Panc1 (cell line): ENCODE results near the gene FN3KRP. TPM values are rescaled to one million over a fixed set of nuclear protein-coding genes. Genes with fewer than 3 reads are reported as not detected.

Experiments used
- ATAC-seq: fragments of 200-7000 bp; cut with Tn5 transposase; 2 replicates; pipeline ENCODE4 v1.9.1; 2020; ENCODE audit warnings: mild to moderate bottlenecking, moderate library complexity
- BruUV-seq: library from RNA; stranded (reverse); fragments of 400-500 nt; replicated peaks from 2 replicates; lab custom pipeline; 2021; lab: Mats Ljungman, UMichigan
- CTCF ChIA-PET: fragments of 300-600 bp; sonication (Branson Sonifier 250); formaldehyde crosslinking; loops from one replicate; lab custom pipeline; 2022; ENCODE audit warnings: antibody characterized with exemption; lab: Charles Lee
- POLR2A ChIA-PET: fragments of 300-600 bp; sonication (Branson Sonifier 250); formaldehyde crosslinking; loops from one replicate; lab custom pipeline; 2022; ENCODE audit warnings: antibody characterized with exemption; lab: Charles Lee
- DNase-seq: peaks from one replicate; pipeline ENCODE4 v3.0.0-alpha.2; 2010; ENCODE audit warnings: low read depth, low spot score
- H3K27ac ChIP-seq: 2 replicates; pipeline ENCODE4 v1.5.1; 2011; ENCODE audit warnings: mild to moderate bottlenecking, low read length, inconsistent platforms
- H3K27me3 ChIP-seq: fragments of 200-500 bp; sonication (Bioruptor generic); 2 replicates; pipeline ENCODE4 v1.6.0; 2014; ENCODE audit warnings: low read length, inconsistent platforms; ENCODE audit not compliant: control insufficient read depth, insufficient read depth
- H3K36me3 ChIP-seq: fragments of 200-500 bp; sonication (Bioruptor generic); 2 replicates; pipeline ENCODE4 v1.5.1; 2014; ENCODE audit warnings: inconsistent platforms, mild to moderate bottlenecking, low read length, moderate library complexity; ENCODE audit not compliant: control insufficient read depth, insufficient read depth
- H3K4me1 ChIP-seq: 2 replicates; pipeline ENCODE4 v1.5.1; 2011; ENCODE audit warnings: inconsistent platforms, mild to moderate bottlenecking, low read length, moderate library complexity; ENCODE audit not compliant: control insufficient read depth, insufficient read depth
- H3K4me3 ChIP-seq, 2 experiments: 2 replicates each; pipeline ENCODE4 v1.5.1; 2011 to 2012; ENCODE audit warnings: low read depth in 2 of 2, low read length in 2 of 2, mild to moderate bottlenecking in 2 of 2, inconsistent platforms in 1 of 2, moderate library complexity in 1 of 2
- H3K9me3 ChIP-seq: fragments of 200-500 bp; sonication (Bioruptor generic); 2 replicates; pipeline ENCODE4 v1.5.1; 2014; ENCODE audit warnings: low read depth, mild to moderate bottlenecking, inconsistent platforms, low read length, moderate library complexity; ENCODE audit not compliant: control insufficient read depth, insufficient read depth
- POLR2AphosphoS5 ChIP-seq: IDR thresholded peaks from 2 replicates; pipeline ENCODE4 v1.6.1; 2012; ENCODE audit warnings: mild to moderate bottlenecking, low read depth, low read length, moderate library complexity
- SIN3A ChIP-seq: IDR thresholded peaks from 2 replicates; pipeline ENCODE4 v1.6.1; 2012; ENCODE audit warnings: low read depth, mild to moderate bottlenecking, low read length, moderate library complexity, borderline replicate concordance; ENCODE audit not compliant: insufficient read depth
- TCF7L2 ChIP-seq: IDR thresholded peaks from 2 replicates; pipeline ENCODE4 v1.6.1; 2011; ENCODE audit warnings: mild to moderate bottlenecking, low read depth, low read length, inconsistent platforms
- in situ Hi-C: cut with HindIII; loops from 2 replicates; pipeline ENCODE4 v1.10.0; 2016; ENCODE audit warnings: low sequenced_read_pairs, low pct_unique_long_range_greater_than_20kb
- intact Hi-C: fragments of 100-400 bp; cut with micrococcal nuclease; formaldehyde crosslinking; loops from one replicate; pipeline ENCODE4 v1.10.0; 2022; ENCODE audit not compliant: unreplicated experiment
- total RNA-seq: library from RNA; stranded (reverse); gene quantifications from one replicate; pipeline ENCODE4 v1.2.1, GENCODE V29; 2021; ENCODE audit not compliant: unreplicated experiment
- TF ChIP-seq, protein P1 (sequence below), 2 experiments: IDR thresholded peaks; 2 replicates each; pipeline ENCODE4 v1.6.1; 2011 to 2012; ENCODE audit warnings: low read depth in 2 of 2, control low read depth in 1 of 2, low read length in 1 of 2, mild to moderate bottlenecking in 1 of 2, moderate library complexity in 1 of 2; ENCODE audit not compliant: insufficient read depth in 1 of 2
- TF ChIP-seq, protein P2 (sequence below): fragments of 450-650 bp; IDR thresholded peaks from 2 replicates; pipeline ENCODE4 v1.5.1; 2017; ENCODE audit warnings: mild to moderate bottlenecking

The FN3KRP gene
- total RNA-seq, 1 experiment from 2014 or later: 41.0 TPM

DNA sequence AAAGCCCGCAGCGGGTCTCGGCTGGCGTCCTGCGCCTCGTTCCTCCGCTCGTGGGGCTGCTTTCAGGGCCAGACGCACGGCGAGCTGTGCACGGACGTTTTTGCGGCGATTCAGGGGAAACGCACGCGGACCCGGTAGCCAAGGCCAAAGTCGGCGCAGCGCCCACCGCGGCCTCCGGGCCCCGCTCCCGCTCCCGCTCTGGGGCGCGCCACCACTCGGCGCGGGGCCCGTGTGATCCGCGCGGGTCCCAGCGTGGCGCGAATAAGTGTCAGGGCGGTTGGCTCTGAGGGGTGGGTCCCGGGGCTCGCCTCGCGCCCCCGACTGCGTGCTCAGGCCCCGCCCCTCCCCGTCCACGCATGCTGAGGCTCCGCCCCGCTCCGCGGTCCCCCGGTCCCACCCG, 34.7 kb downstream of the FN3KRP start:
- CTCF ChIA-PET: no interaction called here
- BruUV-seq: no TSS peak
- Histone ChIP-seq H3K27me3 (no peaks in the 10 kb centered on the region), H3K9me3 (no peaks in the 10 kb centered on the region), H3K4me1 (peaks cover 24% of the 10 kb centered on the region), H3K4me3 (peak overlapping the region; percentile 35 to 49), H3K36me3 (no peaks in the 10 kb centered on the region; the same call in 1 of the 2 replicates), H3K27ac (no peak overlapping the region)
- peak; percentile 28 for ATAC-seq
- TF ChIP-seq SIN3A (0 out of 2 replicates have a peak, but pooled peaks have one; percentile 11), TCF7L2 (no peak)
- no peak for DNase-seq
- POLR2A ChIA-PET: no interaction called here
- in situ Hi-C loops (no loop called here), intact Hi-C loops (no loop called here)

DNA sequence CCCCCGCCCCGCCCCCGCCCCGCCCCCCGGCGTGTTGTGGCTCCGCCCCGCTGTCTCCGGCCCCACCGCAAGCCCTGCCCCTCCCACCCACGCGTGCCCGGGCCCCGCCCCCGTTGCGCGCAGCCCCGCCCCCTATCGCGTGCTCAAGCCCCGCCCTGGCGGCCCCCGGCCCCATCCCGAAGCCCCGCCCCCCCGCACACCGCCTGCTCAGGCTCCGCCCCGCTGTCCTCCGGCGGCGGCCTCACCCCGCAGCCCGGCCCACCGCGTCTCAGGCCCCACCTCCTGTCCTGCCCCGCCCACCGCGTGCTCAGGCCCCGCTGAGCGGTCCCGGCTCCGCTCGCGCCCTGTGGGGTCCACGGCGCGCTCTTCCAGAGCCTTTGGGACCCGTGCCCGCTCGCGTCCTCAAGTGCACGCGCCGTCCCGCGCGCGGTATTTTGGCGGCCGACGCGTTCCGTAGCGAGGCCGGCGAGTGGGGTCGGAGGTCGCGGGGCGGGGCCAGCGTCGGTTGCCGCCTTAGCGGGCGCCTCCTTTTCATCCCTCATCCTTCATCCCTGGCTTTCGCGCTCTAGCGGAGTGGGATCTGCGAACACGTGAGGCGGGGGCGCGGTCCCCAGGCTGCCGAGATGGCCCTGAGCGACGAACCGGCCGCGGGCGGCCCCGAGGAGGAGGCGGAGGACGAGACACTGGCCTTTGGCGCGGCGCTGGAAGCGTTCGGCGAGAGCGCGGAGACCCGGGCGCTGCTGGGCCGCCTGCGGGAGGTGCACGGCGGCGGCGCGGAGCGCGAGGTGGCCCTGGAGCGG, 35.3 kb downstream of the FN3KRP start, which contains the start of gene TBCD:
TSS of gene TBCD (plus strand) at position 495 of the 800 bp plus-strand sequence. CDS start at position 624, 129 bp downstream.
- ChIA-PET CTCF (no interaction called here), POLR2A (no interaction called here)
- intact Hi-C loops: no loop called here
- in situ Hi-C loops: no loop called here
- Histone ChIP-seq H3K9me3 (no peaks in the 10 kb centered on the region), H3K27ac (peak within 1 kb of the TSS; percentile 91), H3K27me3 (no peaks in the 10 kb centered on the region), H3K36me3 (no peaks in the 10 kb centered on the region; the same call in 1 of the 2 replicates), H3K4me1 (peaks cover 24% of the 10 kb centered on the region), H3K4me3 (peak within 1 kb of the TSS; percentile 83 to 84)
- BruUV-seq: no TSS peak
- TF ChIP-seq, protein P1, sequence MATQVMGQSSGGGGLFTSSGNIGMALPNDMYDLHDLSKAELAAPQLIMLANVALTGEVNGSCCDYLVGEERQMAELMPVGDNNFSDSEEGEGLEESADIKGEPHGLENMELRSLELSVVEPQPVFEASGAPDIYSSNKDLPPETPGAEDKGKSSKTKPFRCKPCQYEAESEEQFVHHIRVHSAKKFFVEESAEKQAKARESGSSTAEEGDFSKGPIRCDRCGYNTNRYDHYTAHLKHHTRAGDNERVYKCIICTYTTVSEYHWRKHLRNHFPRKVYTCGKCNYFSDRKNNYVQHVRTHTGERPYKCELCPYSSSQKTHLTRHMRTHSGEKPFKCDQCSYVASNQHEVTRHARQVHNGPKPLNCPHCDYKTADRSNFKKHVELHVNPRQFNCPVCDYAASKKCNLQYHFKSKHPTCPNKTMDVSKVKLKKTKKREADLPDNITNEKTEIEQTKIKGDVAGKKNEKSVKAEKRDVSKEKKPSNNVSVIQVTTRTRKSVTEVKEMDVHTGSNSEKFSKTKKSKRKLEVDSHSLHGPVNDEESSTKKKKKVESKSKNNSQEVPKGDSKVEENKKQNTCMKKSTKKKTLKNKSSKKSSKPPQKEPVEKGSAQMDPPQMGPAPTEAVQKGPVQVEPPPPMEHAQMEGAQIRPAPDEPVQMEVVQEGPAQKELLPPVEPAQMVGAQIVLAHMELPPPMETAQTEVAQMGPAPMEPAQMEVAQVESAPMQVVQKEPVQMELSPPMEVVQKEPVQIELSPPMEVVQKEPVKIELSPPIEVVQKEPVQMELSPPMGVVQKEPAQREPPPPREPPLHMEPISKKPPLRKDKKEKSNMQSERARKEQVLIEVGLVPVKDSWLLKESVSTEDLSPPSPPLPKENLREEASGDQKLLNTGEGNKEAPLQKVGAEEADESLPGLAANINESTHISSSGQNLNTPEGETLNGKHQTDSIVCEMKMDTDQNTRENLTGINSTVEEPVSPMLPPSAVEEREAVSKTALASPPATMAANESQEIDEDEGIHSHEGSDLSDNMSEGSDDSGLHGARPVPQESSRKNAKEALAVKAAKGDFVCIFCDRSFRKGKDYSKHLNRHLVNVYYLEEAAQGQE (IDR thresholded peaks at IDR 0.05; ENCODE audit: insufficient read depth in 1 of 2, low read depth in 2 of 2, low read length in 1 of 2): peak in 1 of 2 experiments; percentile 56; a peak in 1 of 4 replicates
- TF ChIP-seq POLR2AphosphoS5: peak; percentile 76
- peak; percentile 92 for TF ChIP-seq TCF7L2
- TF ChIP-seq, protein P2, sequence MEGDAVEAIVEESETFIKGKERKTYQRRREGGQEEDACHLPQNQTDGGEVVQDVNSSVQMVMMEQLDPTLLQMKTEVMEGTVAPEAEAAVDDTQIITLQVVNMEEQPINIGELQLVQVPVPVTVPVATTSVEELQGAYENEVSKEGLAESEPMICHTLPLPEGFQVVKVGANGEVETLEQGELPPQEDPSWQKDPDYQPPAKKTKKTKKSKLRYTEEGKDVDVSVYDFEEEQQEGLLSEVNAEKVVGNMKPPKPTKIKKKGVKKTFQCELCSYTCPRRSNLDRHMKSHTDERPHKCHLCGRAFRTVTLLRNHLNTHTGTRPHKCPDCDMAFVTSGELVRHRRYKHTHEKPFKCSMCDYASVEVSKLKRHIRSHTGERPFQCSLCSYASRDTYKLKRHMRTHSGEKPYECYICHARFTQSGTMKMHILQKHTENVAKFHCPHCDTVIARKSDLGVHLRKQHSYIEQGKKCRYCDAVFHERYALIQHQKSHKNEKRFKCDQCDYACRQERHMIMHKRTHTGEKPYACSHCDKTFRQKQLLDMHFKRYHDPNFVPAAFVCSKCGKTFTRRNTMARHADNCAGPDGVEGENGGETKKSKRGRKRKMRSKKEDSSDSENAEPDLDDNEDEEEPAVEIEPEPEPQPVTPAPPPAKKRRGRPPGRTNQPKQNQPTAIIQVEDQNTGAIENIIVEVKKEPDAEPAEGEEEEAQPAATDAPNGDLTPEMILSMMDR: no peak
- TF ChIP-seq SIN3A: peak; percentile 54; the same call in 1 of the 2 replicates
- peak; percentile 88 for ATAC-seq
- DNase-seq: peak; percentile 42
